NCI-H1417 treated with DMSO at 0.1 percent for 48 hours (cell line): ENCODE results near the gene TEX12.

Experiments
- DNase-seq: peaks from one replicate; lab custom pipeline; 2025; lab: John Stamatoyannopoulos, UW

The TEX12 gene

DNA sequence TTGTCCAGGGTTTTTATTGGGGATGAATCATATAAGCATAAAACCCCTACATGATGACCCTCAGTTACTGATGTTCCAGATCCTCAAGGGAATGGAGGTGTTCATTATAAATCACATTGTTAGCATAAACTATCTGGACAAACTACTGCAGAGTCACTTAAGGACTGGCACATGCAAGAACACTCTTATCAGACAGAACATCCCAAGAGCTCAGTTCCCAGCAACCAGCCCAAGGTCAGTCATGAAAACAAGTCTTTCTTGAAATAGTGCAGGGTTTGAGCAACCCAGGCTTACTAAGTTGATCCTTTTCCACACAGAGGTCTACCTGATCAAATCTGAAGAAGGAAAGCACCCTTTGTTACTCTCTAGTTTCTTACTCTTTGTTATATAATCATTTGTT, 45.5 kb downstream of the TEX12 start:
- no peak for DNase-seq

DNA sequence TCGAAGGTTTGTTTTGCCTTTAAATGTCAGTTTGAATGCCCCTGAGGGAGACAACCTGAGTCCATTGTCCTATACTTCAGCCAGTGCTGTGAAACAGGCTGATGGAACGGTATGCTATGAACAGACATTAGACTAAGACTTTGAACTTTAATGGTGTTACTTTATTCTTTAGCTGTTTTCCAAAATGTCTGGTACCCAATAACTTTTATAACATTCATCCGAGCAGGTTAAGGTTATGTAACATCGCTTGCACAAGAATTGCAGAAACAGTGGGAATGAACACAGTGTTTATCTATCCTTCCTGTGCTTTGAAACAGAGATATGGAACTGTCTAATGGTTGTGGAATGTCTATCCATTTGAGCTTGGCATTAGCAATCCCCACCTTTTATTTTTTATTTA, 46.6 kb downstream of the TEX12 start:
- DNase-seq, result no peak

DNA sequence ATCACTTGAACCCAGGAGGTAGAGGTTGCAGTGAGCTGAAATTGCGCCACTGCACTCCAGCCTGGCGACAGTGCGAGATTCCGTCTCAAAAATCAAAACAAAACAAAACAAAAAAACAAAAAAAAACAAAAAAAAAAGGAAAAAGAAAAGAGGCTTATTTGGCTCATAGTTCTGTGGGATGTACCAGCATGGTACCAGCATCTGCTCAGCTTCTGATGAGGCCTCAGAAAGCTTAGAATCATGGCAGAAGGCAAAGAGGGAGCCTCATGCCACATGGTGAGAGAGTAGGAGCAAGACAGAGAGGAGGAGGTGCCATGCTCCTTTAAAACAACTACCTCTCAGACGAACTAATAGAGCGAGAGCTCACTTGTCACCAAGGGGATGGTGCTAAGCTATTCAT, 48.4 kb downstream of the TEX12 start:
- no peak for DNase-seq

DNA sequence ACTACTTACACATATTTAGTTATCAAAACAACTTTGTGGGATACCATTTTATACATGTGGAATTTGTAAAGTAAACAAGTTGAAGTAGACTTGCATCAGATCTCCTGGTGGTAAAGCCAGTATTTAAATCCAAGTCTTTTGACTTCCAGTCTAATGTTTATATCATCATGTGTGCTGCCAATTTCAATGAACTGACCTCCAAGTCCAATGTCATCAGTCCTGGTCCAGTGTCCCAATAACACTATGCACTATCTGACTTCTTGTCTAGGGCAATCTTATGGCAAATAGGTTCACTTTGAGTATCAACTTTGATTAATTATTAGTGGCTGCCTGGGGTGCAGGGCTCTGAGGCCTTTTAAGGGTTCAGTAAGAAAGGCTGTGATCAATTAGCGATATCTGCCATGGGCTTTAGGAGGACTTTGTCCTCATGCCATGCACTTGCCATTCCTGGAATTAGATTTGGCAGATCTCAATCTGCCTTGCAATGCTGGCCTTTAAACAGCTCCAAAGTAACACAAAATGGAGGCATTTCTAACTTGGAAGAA, 49.5 kb downstream of the TEX12 start:
- DNase-seq, result no peak

DNA sequence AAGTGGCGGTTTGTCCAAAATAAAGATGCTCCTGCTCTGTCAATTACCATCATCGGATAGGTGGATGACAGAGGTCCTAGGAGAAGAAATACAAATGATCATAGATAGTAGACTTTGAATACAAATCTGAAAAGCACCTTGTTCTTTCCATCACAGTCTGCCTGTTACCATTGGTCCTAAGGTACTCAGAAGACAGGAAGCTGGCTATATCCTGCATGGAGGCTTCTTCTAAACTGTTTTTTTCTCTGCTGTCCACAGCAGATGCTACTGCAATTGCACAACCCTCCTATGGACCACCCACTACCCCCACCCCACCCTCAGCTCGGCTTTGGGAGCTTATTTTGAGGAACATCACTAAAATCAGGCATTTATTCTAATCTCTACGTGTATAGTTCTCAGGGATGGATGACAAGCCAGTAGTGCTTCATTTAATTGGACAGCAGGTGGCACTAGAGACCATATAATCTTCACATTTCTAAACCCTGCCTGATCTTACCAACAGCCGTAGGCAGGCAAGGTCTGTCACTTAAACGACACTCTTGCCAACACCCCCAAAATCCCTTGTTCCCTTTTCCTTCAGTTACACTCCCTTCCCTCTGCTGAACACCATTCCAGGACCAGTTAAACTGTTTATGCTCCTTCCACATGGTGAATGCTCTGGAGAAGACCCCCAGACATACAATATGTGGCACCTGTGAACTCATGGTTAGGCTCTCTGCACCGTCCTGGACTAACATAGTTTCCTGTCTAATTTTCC, 52.5 kb downstream of the TEX12 start:
- peak; percentile 29 for DNase-seq

DNA sequence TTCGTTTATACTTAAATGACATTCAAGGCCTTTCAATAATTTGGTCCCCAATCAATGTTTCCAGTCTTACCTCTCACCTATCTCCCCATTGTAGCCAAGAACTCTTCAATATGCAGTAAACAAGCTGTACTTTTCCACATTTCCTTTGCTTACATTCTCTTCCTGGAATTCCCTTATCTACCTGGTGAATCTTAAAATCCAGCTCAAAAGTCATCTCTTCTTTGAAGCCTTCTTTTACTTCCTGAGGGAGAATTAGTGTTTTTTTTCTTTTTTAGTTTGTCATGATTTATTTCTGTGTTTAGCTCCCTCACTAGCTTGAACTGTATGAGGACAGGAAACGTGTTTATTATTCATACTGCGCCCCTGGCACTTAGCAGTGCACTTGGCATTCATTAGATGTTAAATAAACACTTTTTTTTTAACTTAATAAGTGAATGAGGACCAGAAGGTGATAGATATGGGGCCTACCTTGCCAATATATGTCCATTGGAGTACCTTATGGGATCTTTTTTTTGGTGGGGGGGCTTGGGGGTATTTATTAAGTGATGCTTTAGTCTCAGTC, 54.2 kb downstream of the TEX12 start:
- no peak for DNase-seq
